IPS-NIHi7 (cell line): ENCODE data around the gene TGFBR3L.
"Not testable (repeated sequence)": the region's sequence is repeated elsewhere in the genome, so short reads cannot be mapped to it uniquely, and the experiment has no call there.

Experiments
- DNase-seq: peaks from one replicate; pipeline ENCODE4 v3.0.0; 2012; ENCODE audit warnings: mixed read lengths; ENCODE audit errors: extremely low spot score

TGFBR3L gene

DNA sequence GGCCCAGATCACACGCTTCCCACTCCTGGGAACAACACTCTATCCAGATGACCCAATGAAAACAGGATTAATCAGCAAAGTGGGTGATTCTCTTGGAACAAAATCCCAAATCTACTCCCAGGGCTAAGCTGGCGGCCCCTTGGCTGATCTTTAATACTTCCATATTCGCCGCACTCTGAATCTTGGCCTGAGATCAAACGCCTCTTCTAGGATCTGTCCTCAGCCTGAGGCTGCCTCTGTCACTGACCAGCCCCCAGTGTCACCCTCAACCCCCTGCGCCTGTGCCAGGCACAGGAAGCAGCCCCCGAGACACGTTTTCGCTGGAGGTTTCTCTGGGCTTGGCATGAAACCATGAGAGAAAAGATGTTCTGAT, 13.7 kb downstream of the TGFBR3L start:
- DNase-seq: no peak

DNA sequence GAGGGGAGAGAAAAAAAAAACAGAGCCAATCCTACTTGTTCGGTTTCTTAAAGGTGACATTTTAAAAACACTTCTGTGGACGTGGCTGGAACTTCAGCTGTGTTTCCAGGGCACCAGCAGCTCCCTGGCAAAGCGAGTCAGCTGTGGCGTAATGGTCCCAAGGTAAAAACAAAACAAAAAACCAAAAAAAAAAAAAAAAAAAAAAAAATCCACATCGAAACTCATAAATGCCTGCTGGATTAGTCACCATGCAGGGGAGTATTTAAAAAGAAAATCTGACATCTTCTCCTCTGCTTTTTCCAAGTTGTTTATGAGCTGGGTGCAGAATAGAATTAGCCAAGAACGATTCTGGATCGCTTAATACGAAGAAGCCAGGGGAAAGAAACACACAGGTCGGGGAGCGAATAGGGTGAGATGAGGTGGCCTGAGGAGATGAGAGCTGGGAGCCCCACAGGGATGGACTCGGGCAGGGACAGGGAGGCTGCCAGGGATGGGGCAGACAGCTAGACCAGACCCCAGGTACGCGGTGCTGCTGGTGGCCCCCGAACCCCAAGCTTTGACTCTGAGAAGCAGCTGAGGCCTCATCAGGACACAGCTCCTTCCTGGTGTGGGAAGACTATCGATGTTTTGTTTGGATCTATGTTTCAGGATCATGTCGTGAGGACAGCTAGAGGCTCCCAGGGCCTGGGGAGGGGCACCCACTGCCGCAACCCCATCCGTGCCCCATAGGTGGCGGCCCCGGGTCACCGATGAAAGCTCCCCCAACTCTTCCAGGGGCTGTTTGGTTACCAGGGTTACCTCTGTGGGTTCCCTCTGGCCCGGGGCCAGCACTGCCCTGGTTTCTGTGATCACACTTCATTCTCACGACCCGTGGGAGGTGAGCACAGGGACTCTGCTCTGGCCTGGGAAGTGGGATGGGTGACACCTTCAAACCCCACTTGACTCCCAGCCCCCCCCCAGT, 14.4 kb downstream of the TGFBR3L start:
- peak; percentile 76 for DNase-seq

DNA sequence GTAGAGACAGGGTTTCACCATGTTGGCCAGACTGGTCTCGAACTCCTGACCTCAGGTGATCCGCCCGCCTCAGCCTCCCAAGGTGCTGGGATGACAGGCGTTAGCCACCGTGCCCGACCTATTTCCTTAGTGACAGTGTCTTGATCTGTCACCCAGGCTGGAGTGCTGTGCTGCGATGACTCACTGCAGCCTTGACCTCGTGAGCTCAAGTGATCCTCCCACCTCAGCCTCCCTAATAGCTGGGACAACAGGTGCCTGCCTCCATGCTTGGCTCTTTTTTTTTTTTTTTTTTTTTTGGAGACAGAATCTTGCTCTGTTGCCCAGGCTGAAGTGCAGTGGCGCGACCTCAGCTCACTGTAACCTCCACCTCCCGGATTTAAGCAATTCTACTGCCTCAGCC, 15.4 kb downstream of the TGFBR3L start:
- not testable (repeated sequence) for DNase-seq

DNA sequence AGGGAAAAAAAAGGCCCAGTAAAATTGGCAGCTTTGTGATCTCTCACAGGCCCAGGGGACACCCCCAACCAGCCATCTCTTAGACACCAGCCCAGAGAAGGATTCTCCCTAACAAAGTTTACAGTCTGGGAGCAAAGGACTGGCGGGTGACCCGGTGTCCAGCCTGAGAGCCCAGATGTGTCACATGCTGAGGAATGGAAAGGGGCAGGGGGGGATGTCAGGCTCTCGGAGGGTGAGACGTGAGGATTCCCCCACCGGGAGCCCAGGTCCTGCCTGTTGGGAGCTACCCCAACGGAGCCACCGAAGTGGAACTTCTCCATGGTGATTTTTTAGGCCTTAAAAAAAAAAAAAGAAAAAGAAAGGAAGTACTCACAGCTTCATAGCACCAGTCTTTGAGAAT, 16.1 kb downstream of the TGFBR3L start:
- no peak for DNase-seq

DNA sequence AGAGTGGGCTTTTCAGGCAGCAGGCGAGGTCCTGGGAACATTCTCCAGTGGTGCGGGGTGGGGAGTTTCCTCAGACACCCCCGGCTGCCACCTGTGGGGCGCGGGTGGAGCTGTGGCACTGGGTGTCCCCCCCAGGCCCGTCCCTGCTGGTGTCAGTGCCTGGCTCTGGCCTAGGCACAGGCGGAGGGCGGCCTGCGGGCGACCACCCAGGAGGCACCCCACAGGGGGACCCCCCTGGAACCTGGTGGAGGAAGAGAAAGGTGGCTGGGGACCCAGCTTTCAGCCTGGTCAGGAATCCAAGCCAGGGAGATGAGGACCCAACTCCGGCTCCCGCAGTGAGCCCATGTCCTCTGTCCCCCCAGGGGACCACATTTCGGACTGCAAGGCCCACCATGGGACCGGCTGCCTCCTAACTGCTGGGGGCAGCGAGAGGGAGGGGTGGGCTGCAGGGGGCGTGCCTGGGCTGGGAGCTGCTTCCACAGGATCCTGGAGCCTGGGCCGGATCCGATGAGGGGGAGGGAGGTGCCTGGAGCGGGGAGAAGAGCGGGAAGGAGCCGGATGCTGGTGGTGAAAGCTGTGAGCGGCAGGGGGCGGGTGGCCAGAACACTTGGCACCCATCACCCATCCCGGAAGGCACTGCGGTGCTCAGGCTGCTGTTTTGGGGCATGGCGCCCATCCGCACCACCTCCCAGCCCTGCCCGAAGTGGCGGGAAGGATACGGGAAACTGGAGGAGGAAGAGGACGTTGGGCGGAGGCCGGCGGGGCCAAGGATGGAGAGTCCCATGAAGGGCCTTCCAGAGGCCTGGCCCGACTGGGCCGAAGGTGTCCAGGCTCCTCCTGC, 16.8 kb downstream of the TGFBR3L start:
- DNase-seq: no peak

DNA sequence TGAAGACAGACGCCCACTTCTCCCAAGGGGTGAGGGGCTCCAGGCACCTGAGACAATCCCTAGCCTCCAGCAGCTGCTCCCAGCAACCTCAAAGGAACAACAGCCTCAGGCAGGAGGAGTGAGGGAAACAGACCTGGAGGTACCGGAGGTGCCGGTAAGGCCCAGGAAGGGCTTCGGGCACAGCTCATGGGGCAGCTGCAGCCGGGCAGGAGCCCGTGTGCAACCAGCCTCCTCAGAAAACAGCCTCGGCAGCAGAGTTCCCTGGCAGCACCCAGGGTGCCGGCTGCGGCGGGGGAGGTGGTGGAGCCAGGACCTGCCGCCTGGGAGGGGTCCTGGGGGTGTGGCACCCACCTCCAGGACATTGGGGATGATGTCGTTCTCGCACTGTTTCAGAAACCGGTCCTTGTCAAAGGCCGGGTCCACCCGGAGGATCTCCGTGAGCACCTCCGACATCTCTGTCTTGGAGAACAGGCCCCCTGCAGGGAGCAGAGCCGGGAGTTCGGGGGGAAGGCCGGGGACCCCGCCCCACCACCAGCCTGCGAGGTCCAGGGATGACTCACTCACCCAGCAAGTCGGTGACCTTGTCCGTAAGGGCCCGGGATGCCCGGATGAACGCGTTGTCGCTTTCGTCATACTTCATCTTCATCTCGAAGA, 17.8 kb downstream of the TGFBR3L start:
- no peak for DNase-seq

DNA sequence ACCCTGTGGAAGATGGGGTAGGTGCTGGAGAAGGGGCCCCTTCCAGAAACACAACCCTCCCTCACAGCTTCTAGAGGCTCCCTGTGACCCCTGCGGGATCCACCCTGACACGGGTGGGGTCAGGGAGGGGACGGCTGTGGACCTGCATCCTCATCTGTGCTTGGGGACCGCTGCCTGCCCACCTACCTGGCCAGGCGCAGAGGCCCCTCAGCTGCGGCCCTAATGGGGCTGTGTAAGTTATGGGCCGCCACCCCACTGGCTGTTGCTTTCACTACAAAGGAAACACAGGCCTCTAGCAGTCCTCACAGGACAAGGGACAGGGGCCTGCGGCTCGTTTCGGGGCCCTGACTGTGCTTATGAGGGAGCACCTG, 18.3 kb downstream of the TGFBR3L start:
- DNase-seq: no peak

DNA sequence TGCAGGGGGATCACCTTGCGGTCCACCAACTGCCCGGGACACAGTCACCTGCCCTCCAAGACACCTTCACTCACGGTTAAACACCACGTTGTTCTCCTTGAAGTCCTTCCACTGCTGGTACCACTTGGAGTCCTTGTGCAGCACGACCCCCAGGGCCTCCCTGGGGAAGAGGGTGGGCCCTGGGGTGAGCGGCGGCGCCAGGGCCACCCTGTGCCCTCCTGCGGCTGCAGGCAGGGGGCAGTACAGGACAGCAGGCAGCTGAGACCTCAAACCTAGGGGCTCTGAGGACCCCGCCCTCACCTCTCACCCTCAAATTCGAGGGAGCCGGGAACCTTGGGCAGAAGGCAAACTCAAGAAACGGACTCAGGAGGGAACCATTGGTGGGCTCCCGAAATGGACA, 18.8 kb downstream of the TGFBR3L start:
- DNase-seq: no peak

DNA sequence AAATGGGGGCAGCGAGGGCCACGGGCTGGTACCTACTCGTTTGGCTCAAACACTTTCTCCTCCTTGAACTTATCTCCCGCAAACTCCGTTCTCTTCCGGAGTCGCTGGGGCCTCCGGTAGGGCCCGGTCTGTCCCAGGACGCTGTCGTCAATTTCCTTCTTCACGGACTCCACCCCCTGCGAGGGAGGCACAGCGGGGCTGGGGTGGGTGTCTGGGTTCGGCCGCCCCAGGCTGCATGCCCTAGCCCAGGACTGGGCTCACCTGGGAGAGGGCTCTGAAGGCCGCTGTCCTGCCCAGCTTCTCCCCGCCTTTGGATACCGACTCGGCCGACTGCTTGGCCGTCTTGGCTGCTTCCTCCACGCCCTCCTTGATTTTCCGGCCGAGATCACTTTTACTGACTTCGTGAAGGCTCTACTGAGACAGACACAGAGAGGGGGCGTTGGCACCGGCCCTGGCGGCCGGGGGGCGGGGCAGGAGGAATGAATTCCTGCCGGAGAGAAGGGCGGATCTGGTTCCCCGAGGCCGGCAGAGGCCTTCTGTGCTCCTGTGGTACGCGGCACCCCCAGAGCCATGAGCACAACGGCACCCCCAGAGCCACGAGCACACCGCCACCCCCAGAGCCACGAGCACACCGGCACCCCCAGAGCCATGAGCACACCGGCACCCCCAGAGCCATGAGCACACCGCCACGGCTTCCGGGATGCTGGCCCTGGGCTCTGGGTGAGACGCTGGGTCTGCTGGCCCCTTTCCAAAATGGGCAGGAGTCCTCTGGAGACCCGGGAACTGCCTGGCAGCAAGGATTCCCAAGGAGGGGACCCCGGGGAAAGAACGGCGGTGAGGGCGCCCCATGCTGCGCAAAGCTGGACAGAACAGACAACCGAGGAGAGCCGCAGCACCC, 19.4 kb downstream of the TGFBR3L start:
- no peak for DNase-seq

DNA sequence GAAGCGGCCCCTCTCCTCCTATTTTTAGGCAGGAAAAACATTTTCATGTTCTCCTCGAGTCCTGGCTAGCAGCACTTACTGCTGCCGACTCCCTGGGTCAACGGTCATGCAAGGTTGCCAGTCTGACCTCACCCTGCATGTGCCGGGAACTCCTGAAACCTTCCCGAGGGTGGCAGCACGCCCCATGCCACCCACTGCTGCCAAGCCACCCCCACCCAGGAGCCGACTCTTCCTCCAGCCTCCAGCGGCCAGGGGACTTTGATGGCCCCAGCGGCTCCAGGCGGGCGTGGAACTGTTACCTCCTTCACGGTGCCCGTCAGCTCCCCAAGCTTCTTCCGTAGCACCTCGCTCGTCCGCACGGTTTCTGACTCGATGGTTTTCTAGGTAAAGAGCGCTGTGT, 20.1 kb downstream of the TGFBR3L start:
- DNase-seq: no peak

DNA sequence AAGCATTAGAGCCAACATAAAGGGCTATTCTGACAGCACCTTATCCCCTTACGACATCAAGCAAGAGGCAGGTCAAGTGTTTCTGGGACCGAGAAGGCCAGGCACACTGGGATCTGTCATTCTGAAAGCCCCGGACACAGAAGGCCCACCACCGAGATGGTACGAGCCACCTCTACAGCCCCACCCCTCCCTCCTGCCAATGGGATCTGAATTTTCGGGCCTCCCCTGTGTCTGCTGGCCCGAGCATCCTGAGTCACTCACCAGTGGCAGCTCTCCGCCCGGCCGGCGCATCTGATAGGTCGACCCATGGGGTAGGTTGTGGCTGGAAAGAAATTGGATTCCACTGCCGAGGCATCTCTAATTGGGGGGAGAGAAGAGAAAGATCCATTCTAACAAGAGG, 26.2 kb downstream of the TGFBR3L start:
- DNase-seq: no peak

DNA sequence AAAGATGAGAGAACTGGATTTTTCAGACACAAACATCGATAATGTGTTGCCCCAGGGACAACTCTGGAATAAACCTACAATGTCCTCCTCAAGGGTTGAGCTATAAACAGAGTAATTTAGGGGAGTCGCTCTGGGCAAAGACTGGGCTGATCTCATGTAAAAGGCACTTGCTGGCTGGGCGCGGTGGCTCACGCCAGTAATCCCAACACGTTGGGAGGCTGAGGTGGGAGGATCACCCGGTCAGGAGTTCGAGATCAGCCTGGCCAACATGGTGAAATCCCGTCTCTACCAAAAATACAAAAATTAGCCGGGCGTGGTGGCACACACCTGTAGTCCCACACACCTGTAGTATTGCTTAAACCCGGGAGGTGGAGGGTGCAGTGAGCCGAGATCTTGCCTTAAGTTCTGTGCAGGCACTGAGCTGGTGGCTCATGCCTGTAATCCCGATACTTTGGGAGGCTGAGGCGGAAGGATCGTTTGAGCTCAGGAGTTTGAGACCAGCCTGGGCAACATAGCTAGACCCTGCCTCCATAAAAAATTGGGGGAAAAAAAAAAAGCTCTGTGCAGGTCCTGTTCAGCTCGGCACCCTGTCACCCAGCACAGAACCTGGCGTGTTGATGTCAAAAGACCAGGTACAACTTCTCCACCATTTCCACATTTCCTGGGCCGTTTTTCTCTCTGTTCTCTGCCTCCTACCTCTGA, 27.4 kb downstream of the TGFBR3L start:
- DNase-seq: no peak

DNA sequence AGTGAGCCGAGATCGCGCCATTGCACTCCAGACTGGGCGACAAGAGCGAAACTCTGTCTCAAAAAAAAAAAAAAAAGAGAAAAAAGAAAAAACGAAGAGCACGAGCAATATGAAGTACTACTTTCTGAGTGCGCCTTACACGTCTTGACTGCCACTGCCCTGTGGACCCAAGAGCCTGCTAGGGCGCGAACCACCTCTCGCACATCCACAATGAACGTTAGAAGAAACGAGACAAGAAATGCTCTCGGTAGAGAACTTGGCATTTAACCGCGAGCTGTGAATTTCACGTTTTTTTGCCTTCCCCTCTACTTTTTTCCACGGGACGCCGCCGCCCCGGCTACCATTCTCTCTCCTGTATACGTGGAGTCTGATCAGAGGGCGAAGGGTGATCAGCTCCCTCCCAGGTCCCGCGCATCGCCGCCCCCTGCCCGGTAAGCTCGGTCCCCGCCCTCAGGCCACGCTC, 28.4 kb downstream of the TGFBR3L start:
- DNase-seq: no peak

DNA sequence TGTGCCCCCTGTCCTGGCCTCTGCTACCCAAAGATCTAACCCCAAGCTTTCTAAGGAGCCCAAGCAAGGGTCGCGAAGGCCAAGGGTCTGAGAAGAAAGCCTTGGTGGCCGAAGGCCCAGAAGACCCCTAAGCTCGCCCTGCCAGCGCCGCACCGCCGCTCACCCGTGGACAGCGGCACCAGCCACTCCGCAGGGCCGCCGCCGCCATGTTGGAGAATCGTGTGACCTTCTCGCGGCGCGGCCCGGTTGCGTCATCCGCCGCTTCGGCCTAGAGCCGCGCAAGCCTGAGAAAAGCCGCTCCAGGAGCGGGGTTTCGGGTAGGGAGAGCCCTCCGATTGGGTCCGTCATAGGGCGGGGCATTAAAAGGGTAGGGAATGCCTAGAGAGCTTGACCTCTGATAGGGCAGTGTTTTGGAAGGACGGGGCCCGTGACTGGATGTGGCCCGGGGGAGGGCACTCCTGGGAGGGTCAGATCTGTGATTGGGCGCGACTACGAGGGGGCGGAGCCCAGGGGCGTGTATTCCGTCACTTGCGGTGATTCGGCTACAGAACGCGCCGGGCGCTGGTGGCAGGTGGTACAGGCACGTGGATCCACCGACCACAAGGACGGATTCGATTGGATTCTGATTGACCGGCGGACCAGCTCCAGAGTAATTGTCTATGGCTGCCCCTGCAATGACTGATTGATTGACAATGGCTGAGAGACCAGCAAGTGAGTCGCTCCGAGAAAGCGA, 29.0 kb downstream of the TGFBR3L start, which contains the start of gene TIMM44:
TIMM44 (minus strand) TSS at position 223 of the 733 bp plus-strand sequence; CDS start at position 208, 15 bp downstream.
- DNase-seq: peak; percentile 99

DNA sequence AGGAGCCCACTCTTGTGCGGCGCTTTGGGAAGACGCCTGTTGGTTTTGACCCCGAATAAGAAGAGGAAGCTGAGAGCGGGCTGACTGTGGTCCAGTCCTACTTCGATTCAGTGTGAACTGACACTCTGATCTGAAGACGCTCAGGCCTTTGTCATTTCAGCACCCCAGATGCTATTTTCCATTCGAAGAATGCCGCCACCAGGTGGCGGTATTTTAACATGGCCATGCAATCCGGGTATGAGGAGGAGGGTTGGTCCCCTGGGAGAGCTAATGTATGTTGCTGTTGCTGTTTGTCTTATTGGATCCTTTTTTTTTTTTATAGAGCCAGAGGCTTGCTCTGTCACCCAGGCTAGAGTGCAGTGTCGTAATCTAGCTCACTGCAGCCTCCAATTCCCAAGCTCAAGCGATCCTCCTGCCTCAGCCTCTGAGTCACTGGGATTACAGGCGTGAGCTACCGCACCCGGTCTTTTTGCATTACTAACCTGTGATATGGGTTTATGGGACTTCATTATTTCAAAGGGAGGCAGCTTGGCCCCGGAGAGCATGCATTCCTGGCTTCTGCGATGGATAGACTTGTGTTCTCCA, 29.6 kb downstream of the TGFBR3L start:
- peak; percentile 82 for DNase-seq

DNA sequence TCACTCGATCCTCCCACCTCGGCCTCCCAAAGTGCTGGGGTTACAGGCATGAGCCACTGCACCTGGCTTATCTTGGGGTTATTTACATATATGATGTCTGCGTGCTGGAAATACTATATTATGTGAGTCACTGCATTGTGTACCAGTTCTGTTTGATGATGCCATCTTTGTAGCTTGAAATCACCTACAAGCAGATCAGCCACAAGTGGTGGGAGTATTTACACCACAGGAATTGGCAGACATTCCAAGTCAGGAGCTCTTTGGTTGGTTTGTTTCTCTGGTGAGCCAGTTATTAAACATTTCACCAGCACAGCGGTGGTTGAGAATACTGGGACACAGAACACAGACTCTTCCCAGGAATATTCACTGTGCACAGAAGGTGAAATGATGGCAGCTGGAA, 33.3 kb downstream of the TGFBR3L start:
- no peak for DNase-seq

DNA sequence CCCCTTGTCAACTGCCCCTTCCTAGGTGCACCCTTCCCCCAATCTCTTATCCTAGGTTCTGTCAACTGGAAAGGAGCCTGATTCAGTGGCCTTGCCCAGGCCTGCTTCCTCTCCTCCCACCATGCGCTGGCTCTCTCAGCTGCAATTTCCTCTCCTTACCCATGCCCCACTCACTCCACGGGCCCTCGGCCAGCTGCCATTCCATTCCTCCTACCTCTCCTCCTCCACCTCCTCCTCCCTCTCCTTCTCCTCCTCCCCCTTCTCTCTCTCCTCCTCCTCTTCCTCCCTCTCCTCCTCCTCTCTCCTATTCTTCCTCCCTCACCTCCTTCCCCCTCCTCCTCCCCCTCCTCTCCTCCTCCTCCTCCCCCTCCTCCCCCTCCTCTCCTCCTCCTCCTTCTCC, 38.4 kb downstream of the TGFBR3L start:
- no peak for DNase-seq

DNA sequence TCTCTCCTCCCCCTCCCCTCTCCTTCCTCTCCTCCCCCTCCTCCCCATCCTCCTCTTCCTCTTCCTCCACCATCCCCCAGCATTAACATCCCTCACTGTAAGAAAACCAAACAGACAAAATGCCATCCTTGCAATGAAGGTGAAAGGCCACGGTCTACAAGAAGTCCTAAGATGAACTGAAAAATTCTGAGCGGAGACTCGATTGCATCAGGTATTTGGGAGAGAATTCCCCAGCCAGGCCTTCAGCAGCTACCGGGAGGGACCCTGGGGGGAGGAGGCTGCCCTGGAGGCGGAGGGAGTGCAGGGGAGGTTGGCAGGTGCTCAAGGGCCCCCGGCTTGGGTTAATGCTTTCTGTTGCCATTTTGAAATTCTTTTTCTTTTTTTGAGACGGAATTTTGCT, 38.9 kb downstream of the TGFBR3L start:
- DNase-seq: no peak

DNA sequence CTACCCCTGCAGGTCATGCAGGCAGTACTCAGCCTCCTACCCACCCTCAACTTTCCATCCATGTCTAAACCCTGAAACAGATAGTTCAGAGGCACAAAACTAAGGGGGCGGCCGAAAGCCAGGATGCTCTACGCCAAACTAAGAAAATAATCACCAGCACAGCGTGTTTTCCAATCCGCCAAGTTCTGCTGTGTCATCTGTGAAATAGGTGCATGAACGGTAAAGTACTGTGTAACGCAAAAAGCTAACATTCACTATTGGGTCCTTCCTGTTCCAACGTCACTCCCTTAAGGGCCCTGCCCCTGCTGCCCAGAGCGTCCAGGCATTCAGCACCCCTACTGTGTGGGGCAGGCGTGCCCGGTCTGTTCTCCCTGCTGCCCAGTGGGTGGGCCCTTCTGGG, 41.1 kb downstream of the TGFBR3L start:
- DNase-seq: no peak
